SH-SY5Y (cell line): ENCODE results near the gene CSK.

Experiments
- GATA2 ChIP-seq: IDR thresholded peaks from 2 replicates; pipeline ENCODE4 v1.6.1; 2011; ENCODE audit warnings: mild to moderate bottlenecking, low read depth, low read length
- GATA3 ChIP-seq: IDR thresholded peaks from 2 replicates; pipeline ENCODE4 v1.6.1; 2011; ENCODE audit warnings: low read depth, mild to moderate bottlenecking, low read length, moderate library complexity

- no peak for TF ChIP-seq GATA3
- no peak for TF ChIP-seq GATA2
These were observed 1.1 kb upstream of the CSK start for GRCh38 chr15:74780523-74781430.
